Erythroblast (primary cell): Measurements from ENCODE around the gene METTL22.

Experiments
- GATA1 ChIP-seq: IDR thresholded peaks from 2 replicates; pipeline ENCODE4 v1.6.1; 2011; ENCODE audit warnings: low read depth, mild to moderate bottlenecking, control low read depth, low read length, moderate library complexity
- POLR2A ChIP-seq: IDR thresholded peaks from 2 replicates; pipeline ENCODE4 v1.6.1; 2011; ENCODE audit warnings: mild to moderate bottlenecking, low read length

- TF ChIP-seq POLR2A: no peak
- no peak for TF ChIP-seq GATA1
Observed at GRCh38 chr16:8607214-8607613, 14.3 kb upstream of the METTL22 start.
